Sciatic nerve (tissue), 2 donors: ENCODE results near the gene AGAP1. TPM values are rescaled to one million over a fixed set of nuclear protein-coding genes. Genes with fewer than 3 reads are reported as not detected.

ENCODE experiments used
- ATAC-seq: fragments of 200-7000 bp; cut with Tn5 transposase; one replicate; pipeline ENCODE4 v1.9.1; 2020; ENCODE audit warnings: mild to moderate bottlenecking, moderate library complexity
- DNase-seq: peaks from one replicate; pipeline ENCODE4 v3.0.0-alpha.2; 2020; ENCODE audit warnings: low spot score
- intact Hi-C: fragments of 100-400 bp; cut with DNase I; formaldehyde crosslinking; loops from one replicate; pipeline ENCODE4 v1.14.2; 2022
- total RNA-seq: library from RNA; stranded (reverse); fragmentation: NEBNext Ultra II Directional; extraction: Animal tissue kit (Norgen Biotek cat#: 25700); gene quantifications from one replicate; pipeline ENCODE4 v1.2.1, GENCODE V29; 2021
- donor health status: DM: no; HTN: no; CAD: no.
- donor health status: DM: no; HTN: no; CAD: no.

The AGAP1 gene
- total RNA-seq, 1 donor from 2014 or later, result 62.9 TPM

- intact Hi-C loops, result no loop called here
- DNase-seq, result peak; percentile 15
- no peak for ATAC-seq
These were observed 48.2 kb downstream of the AGAP1 start for GRCh38 chr2:235541838-235542549.

GRCh38 chr2:235542733-235543127 lies 48.9 kb downstream of the AGAP1 start:
- ATAC-seq (no peak), DNase-seq (peak; percentile 42)
- intact Hi-C loops, result no loop called here

GRCh38 chr2:235543128-235543750 lies 49.4 kb downstream of the AGAP1 start:
- intact Hi-C loops, result no loop called here
- ATAC-seq (no peak), DNase-seq (peak; percentile 42)

GRCh38 chr2:235543851-235544688 lies 50.2 kb downstream of the AGAP1 start:
- no peak for ATAC-seq
- intact Hi-C loops, result no loop called here
- DNase-seq, result peak; percentile 48

GRCh38 chr2:235544689-235544969 lies 50.8 kb downstream of the AGAP1 start:
- ATAC-seq (no peak), DNase-seq (no peak)
- intact Hi-C loops, result no loop called here

- ATAC-seq (no peak), DNase-seq (no peak)
- intact Hi-C loops, result no loop called here
These were observed 51.7 kb downstream of the AGAP1 start for GRCh38 chr2:235545339-235546150.

GRCh38 chr2:235546151-235546435 lies 52.2 kb downstream of the AGAP1 start:
- intact Hi-C loops, result no loop called here
- ATAC-seq (no peak), DNase-seq (no peak)

- no peak for DNase-seq
- ATAC-seq, result no peak
- intact Hi-C loops, result no loop called here
These were observed 52.6 kb downstream of the AGAP1 start for GRCh38 chr2:235546436-235546835.

- intact Hi-C loops, result no loop called here
- DNase-seq, result no peak
These were observed 56.0 kb downstream of the AGAP1 start for GRCh38 chr2:235549735-235550377.

GRCh38 chr2:235550378-235550760 lies 56.5 kb downstream of the AGAP1 start:
- no peak for ATAC-seq
- intact Hi-C loops, result no loop called here
- no peak for DNase-seq

More at GRCh38 chr2:235549735-235550377, 56.0 kb downstream of the AGAP1 start:
- no peak for ATAC-seq

- DNase-seq (no peak), ATAC-seq (no peak)
- intact Hi-C loops, result no loop called here
These were observed 57.1 kb downstream of the AGAP1 start for GRCh38 chr2:235550946-235551345.

- intact Hi-C loops, result loop anchor here (2.0 kb wide), 1 partner anchor 17 kb away; no protein-coding TSS in a partner anchor
- ATAC-seq (peak; percentile 53), DNase-seq (no peak)
These were observed 58.1 kb downstream of the AGAP1 start for GRCh38 chr2:235551965-235552364.

- intact Hi-C loops, result loop anchor here (2.0 kb wide), 1 partner anchor 18 kb away; no protein-coding TSS in a partner anchor
- no peak for DNase-seq
- ATAC-seq, result no peak
These were observed 58.8 kb downstream of the AGAP1 start for GRCh38 chr2:235552671-235553070.

- DNase-seq (no peak), ATAC-seq (no peak)
- intact Hi-C loops, result loop anchor here (2.0 kb wide), 1 partner anchor 18 kb away; no protein-coding TSS in a partner anchor
These were observed 59.4 kb downstream of the AGAP1 start for GRCh38 chr2:235553291-235553690.

- intact Hi-C loops, result loop anchor here (2.0 kb wide), 1 partner anchor 19 kb away; no protein-coding TSS in a partner anchor
- ATAC-seq, result peak; percentile 37
- no peak for DNase-seq
These were observed 59.9 kb downstream of the AGAP1 start for GRCh38 chr2:235553696-235554100.

- intact Hi-C loops, result no loop called here
- no peak for ATAC-seq
- DNase-seq, result no peak
These were observed 60.5 kb downstream of the AGAP1 start for GRCh38 chr2:235554385-235554784.

GRCh38 chr2:235554936-235555335 lies 61.1 kb downstream of the AGAP1 start:
- no peak for DNase-seq
- intact Hi-C loops, result no loop called here
- ATAC-seq, result no peak

GRCh38 chr2:235555371-235555770 lies 61.5 kb downstream of the AGAP1 start:
- DNase-seq (no peak), ATAC-seq (peak; percentile 50)
- intact Hi-C loops, result no loop called here

- DNase-seq (no peak), ATAC-seq (no peak)
- intact Hi-C loops, result no loop called here
These were observed 62.2 kb downstream of the AGAP1 start for GRCh38 chr2:235556086-235556485.
